SK-N-SH (cell line): Measurements from ENCODE around the gene KIT.

Experiments
- CHD2 ChIP-seq: fragments of 150-350 bp; IDR thresholded peaks from 2 replicates; pipeline ENCODE4 v1.6.1; 2018; ENCODE audit warnings: low read length; ENCODE audit not compliant: partially characterized antibody
- EZH2phosphoT487 ChIP-seq: fragments of 200-600 bp; sonication (generic); IDR thresholded peaks from 2 replicates; pipeline ENCODE4 v1.6.1; 2017; ENCODE audit warnings: low read depth, mixed run types, mild to moderate bottlenecking, antibody characterized with exemption, moderate library complexity, borderline replicate concordance
- GABPA ChIP-seq: IDR thresholded peaks from 2 replicates; pipeline ENCODE4 v1.4.0; 2012; ENCODE audit warnings: low read depth, mild to moderate bottlenecking
- JUND ChIP-seq: IDR thresholded peaks from 2 replicates; pipeline ENCODE4 v1.4.0; 2012
- NFIC ChIP-seq: IDR thresholded peaks from 2 replicates; pipeline ENCODE4 v1.4.0; 2012; ENCODE audit warnings: borderline replicate concordance
- RAD21 ChIP-seq: IDR thresholded peaks from 2 replicates; pipeline ENCODE4 v1.6.1; 2012; ENCODE audit warnings: mild to moderate bottlenecking, low read length
- TF ChIP-seq, protein P1 (sequence below): fragments of 200-600 bp; sonication (generic); IDR thresholded peaks from 2 replicates; pipeline ENCODE4 v1.6.1; 2017; ENCODE audit warnings: antibody characterized with exemption, mild to moderate bottlenecking, moderate library complexity

- TF ChIP-seq, protein P1, sequence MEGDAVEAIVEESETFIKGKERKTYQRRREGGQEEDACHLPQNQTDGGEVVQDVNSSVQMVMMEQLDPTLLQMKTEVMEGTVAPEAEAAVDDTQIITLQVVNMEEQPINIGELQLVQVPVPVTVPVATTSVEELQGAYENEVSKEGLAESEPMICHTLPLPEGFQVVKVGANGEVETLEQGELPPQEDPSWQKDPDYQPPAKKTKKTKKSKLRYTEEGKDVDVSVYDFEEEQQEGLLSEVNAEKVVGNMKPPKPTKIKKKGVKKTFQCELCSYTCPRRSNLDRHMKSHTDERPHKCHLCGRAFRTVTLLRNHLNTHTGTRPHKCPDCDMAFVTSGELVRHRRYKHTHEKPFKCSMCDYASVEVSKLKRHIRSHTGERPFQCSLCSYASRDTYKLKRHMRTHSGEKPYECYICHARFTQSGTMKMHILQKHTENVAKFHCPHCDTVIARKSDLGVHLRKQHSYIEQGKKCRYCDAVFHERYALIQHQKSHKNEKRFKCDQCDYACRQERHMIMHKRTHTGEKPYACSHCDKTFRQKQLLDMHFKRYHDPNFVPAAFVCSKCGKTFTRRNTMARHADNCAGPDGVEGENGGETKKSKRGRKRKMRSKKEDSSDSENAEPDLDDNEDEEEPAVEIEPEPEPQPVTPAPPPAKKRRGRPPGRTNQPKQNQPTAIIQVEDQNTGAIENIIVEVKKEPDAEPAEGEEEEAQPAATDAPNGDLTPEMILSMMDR: no peak
- no peak for TF ChIP-seq CHD2
- no peak for TF ChIP-seq GABPA
- no peak for TF ChIP-seq RAD21
- no peak for TF ChIP-seq NFIC
- TF ChIP-seq EZH2phosphoT487: no peak
- TF ChIP-seq JUND: no peak
Observed at GRCh38 chr4:54677416-54677815, 19.7 kb downstream of the KIT start.
